Ureter (tissue), 1 donor: ENCODE measurements around the gene RFC3. TPM values are rescaled to one million over a fixed set of nuclear protein-coding genes. Genes with fewer than 3 reads are reported as not detected.

ENCODE experiments used
- DNase-seq: peaks from one replicate; pipeline ENCODE4 v3.0.0-alpha.2; 2020; ENCODE audit warnings: low spot score
- total RNA-seq: library from RNA; stranded (reverse); gene quantifications from one replicate; pipeline ENCODE4 v1.2.4, GENCODE V29; 2023
- donor health status: DM: yes; HTN: yes; CAD: no.

Gene RFC3
- total RNA-seq, 1 donor from 2014 or later: 8.1 TPM

DNA sequence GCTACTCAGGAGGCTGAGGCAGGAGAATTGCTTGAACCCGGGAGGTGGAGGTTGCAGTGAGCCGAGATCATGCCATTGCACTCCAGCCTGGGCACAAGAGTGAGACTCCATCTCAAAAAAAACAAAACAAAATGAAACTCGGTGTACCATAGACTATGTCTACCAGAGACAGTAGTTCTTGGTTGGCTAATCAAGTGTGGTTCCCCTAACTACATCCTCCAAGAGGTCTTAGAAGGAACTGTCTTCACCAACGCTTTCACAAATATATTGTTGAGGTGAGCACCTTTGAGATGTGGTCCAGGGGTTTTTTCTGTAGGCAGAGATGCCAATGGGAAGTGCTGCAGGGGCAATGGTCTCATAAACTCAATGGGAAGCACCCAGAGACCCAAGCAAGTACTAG is 48.0 kb downstream of the RFC3 start:
- DNase-seq: no peak

- DNase-seq: no peak
Observed at GRCh38 chr13:33867472-33867871, 49.5 kb downstream of the RFC3 start.

GRCh38 chr13:33868343-33868994 is 50.5 kb downstream of the RFC3 start:
- no peak for DNase-seq

DNA sequence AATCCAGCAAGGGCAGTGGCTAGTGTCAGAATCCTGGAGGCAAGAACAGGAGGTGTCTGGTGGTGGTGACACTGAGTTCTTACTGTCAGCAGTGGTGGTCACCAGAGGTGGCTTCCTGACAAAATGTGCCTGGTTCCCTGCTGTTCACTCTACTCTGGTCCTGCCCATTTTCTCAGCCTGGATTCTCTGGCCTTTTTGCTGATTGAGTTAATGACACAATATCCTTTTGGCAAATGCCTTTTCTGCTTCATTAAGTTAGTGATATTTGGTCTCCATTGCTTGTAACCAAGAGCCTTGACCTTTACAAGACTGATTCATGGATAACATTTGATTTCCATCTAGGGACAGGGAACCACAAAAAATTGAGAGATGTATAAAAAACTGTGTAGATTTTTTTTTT is 51.1 kb downstream of the RFC3 start:
- DNase-seq: no peak

DNA sequence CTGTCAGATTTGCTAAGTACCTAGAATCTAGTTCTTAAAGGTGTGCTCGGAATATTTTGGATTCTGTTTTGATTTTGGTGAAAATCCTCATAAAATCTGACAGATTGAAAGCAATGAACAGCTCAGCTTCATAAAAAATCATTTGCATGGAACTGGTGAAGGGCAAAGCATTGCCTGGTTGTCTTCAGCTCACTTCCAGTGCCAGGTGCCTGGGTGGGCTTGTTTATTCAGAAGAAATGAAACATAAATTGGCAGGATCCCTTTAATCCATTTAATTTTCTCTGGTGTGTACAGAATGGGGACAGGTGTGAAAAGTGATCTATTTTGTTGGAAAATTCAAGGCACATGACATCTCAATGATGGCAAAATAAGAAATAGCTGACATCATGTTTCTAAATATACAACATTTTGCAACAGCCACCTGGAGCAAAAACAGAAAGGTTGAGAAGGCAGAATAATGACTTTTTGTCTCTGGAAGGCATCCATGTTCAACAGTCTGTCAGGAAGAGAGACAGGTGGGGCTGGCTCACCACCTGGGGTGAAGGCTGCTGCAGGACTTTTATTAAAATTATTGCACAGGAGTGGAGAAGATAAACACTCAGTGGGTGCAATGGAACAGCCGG is 52.2 kb downstream of the RFC3 start:
- no peak for DNase-seq

DNA sequence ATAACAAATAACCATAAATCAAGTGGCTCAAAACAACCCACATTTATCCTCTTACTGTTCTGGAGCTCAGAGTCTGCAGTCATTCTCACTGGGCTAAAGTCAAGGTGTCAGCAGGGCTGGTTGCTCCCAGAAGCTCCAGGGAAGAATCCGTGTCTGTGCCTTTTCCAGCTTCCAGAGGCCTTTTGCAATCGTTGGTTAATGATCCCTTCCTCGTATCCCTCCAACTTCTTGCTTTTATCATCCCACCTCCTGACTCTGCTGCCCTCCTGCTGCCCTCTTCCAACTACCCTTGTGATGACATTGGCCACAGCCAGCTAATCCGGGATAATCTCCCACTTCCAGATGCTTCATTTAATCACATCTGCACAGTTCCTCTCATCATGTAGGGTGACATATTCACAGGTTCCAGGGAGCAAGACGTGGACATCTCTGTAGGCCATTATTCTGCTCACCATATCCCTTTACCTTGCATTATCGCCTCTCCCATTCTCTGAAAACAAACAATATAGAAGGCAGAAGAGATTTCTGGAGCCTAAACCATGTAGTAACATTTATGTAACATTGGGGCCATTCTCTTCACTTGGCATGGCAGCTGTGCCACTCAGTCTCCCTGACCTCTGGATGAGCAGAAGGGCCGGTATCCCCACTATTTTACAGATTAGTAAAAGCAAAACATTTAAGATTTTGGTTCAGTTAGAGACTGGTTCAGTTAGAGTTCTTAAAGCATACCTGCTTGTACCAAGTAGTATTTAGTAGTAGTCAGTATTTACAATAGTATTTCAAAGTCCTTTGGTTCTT is 53.5 kb downstream of the RFC3 start:
- DNase-seq: no peak

DNA sequence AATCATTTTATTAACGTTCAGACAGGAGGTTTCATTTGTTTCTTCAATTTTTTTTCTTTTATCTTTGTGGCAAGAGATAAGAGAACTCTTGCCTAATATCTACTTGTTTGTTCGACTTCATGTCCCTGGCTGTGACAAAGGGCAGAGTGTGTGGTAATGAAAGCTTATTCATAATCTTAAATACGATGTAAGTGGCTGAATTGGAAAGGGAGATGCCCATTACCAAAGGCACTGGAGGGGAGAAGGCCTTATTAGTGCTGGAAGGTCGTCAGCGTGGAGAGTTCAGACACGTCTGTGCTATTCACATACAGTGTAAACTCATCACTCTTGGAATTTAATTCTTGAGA is 54.0 kb downstream of the RFC3 start:
- DNase-seq: no peak

- DNase-seq: no peak
Observed at GRCh38 chr13:33873251-33873908, 55.4 kb downstream of the RFC3 start.

DNA sequence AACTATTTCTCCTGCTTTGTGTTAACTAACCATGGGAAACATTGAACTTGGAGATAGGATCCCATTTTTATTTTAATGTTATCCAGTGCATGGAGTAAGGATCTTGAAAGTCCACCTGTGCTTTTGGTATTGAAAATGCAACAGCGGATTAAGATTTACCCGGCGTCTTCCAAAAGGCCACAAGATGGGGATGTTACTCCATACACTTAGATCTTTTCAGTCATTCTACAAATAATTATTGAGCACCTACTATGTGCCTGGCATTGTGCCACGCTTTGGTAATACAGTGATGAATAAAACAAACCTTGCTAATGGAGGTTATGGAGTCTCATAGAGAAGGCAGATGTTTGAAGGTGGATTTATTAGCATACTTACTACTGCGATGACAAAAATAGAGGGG is 56.9 kb downstream of the RFC3 start:
- no peak for DNase-seq

GRCh38 chr13:33875618-33876401 is 57.9 kb downstream of the RFC3 start:
- no peak for DNase-seq

- no peak for DNase-seq
Observed at GRCh38 chr13:33876716-33877394, 58.9 kb downstream of the RFC3 start.

DNA sequence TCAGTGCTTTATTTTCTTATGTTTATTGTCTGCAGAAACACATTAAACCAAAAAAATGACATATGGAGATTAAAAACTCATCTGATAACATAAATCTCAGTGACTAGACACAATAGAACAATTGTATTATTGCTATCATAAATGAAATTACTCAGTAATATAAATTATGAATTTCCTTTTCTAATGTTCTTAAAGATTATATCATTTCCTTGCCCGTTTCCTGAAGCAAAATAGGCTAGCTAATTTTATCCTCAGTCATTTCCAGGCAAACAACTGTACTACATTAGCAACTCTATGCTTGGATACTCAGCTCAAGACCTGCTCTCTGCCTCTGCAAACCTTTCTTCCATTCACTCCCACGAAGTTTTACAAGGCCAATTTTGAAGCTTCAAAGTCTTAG is 61.2 kb downstream of the RFC3 start:
- no peak for DNase-seq

DNA sequence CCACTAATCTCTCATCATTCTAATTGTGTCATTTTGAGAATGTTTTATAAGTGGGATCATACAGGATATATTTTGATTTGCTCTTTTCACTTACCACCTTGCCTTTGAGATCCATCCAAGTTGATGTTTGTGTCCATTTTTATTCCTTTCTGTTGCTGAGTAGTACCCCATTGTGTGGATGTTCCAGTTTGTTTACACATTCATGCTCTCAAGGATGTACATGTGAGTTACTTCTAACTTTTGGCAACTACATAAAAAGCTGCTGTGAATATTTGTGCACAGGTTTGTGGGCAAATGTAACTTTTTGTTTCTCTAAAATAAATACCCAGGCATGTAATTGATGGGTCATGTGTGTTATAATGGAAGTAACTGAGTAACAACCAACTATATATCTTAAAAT is 64.9 kb downstream of the RFC3 start:
- no peak for DNase-seq

DNA sequence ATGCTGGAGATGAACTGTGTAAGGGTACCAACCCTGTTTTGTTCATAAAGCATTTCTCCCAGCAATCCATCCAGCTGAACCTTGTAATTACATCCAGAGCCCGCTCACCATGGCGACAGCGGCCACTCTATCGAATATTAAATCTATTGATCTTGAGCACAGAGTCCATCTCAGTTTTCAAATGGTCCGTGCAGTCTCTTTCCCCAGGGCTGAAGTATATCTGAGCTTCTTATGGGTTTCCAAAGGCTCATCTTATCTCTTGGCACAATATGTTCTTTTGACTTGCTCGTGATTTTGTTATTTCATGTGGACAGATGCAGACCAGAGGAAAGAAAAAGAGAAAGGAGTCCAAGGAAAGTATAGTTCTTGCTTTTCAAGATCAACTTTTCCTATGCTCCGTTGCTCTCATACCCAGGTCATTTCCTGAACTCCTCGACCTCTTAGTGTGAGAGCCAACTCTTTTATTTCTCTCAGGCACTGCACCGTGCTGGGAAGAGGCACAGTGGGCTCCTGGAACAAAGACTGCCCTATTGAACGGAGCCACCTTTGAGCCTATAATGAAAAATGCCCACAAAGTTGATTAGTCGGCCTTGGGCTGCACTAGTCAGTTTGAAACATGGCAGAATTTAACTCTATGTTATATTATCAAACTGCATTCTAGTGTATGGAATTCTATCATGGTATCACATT is 66.7 kb downstream of the RFC3 start:
- no peak for DNase-seq
